Fibroblast of lung (primary cell): ENCODE results near the gene AMIGO1. TPM values are rescaled to one million over a fixed set of nuclear protein-coding genes. Genes with fewer than 3 reads are reported as not detected.

ENCODE experiments used
- DNase-seq, 2 donors: peaks; one replicate each; pipeline versions ENCODE4 v3.0.0 to v3.0.0-alpha.2; 2010; ENCODE audit warnings: low read depth in 2 of 2
- H2AFZ ChIP-seq: 2 replicates; pipeline ENCODE4 v1.5.1; 2012; ENCODE audit warnings: low read length, control low read depth, inconsistent platforms
- H3K27ac ChIP-seq: 2 replicates; pipeline ENCODE4 v1.5.1; 2011; ENCODE audit warnings: low read length, control low read depth; ENCODE audit not compliant: insufficient read depth
- H3K27me3 ChIP-seq: 2 replicates; pipeline ENCODE4 v1.5.1; 2011; ENCODE audit warnings: mild to moderate bottlenecking, low read length; ENCODE audit not compliant: control insufficient read depth, insufficient read depth
- H3K36me3 ChIP-seq: 2 replicates; pipeline ENCODE4 v1.5.1; 2011; ENCODE audit warnings: low read length; ENCODE audit not compliant: control insufficient read depth, insufficient read depth
- H3K4me1 ChIP-seq: 2 replicates; pipeline ENCODE4 v1.5.1; 2011; ENCODE audit warnings: low read length; ENCODE audit not compliant: control insufficient read depth, insufficient read depth; ENCODE audit errors: extremely low read depth
- H3K4me2 ChIP-seq: 2 replicates; pipeline ENCODE4 v1.5.1; 2011; ENCODE audit warnings: low read length, control low read depth; ENCODE audit not compliant: insufficient read depth; ENCODE audit errors: extremely low read depth
- H3K4me3 ChIP-seq, 4 experiments: fragments of 200-600 bp in 1 of 4; sonication (generic) in 1 of 4; replicated peaks in 1 of 4; 2 replicates each; pipeline ENCODE4 v1.5.1; 2011 to 2016; ENCODE audit warnings: low read length in 4 of 4, low read depth in 3 of 4, mild to moderate bottlenecking in 3 of 4, control low read depth in 2 of 4, inconsistent platforms in 1 of 4, mixed read lengths in 1 of 4; ENCODE audit not compliant: insufficient read depth in 1 of 4; ENCODE audit errors: control extremely low read depth in 1 of 4
- H3K79me2 ChIP-seq: 2 replicates; pipeline ENCODE4 v1.5.1; 2012; ENCODE audit warnings: mild to moderate bottlenecking, low read length, inconsistent platforms; ENCODE audit not compliant: control insufficient read depth, insufficient read depth
- H3K9ac ChIP-seq: 2 replicates; pipeline ENCODE4 v1.5.1; 2011; ENCODE audit warnings: mild to moderate bottlenecking, low read length, control low read depth; ENCODE audit not compliant: insufficient read depth
- H3K9me3 ChIP-seq: 2 replicates; pipeline ENCODE4 v1.5.1; 2012; ENCODE audit warnings: low read depth, low read length; ENCODE audit not compliant: control insufficient read depth, insufficient read depth
- H4K20me1 ChIP-seq: 2 replicates; pipeline ENCODE4 v1.5.1; 2011; ENCODE audit warnings: low read length; ENCODE audit not compliant: control insufficient read depth, insufficient read depth; ENCODE audit errors: extremely low read depth
- EZH2 ChIP-seq: IDR thresholded peaks from 2 replicates; pipeline ENCODE4 v1.5.1; 2012; ENCODE audit warnings: low read length, control low read depth, mild to moderate bottlenecking; ENCODE audit errors: missing control alignments
- polyA plus RNA-seq, 2 donors: library from polyadenylated mRNA; depleted of rRNA in 1 of 2; stranded (reverse) in 1 of 2; unstranded in 1 of 2; fragments of >200 nt; gene quantifications; 2 replicates each; pipeline ENCODE4 v1.2.1, GENCODE V29; 2011 to 2012; ENCODE audit warnings: missing spikeins in 1 of 2
- total RNA-seq: library from RNA; depleted of rRNA; stranded (reverse); fragments of >200 nt; gene quantifications from 2 replicates; pipeline ENCODE4 v1.2.1, GENCODE V29; 2014
- TF ChIP-seq, protein P1 (sequence below), 2 donors: IDR thresholded peaks in 1 of 2; conservative IDR thresholded peaks in 1 of 2; 1 replicate in 1 of 2; 2 replicates in 1 of 2; pipeline ENCODE4 v1.5.1; 2011 to 2012; ENCODE audit warnings: low read length in 2 of 2, control low read depth in 1 of 2, inconsistent platforms in 1 of 2, low read depth in 1 of 2, mild to moderate bottlenecking in 1 of 2

AMIGO1 gene
- total and polyA plus RNA-seq, 2 donors (not counting 1 experiment from before 2014, with no cell fraction given): 0.57 to 2.5 TPM

DNA sequence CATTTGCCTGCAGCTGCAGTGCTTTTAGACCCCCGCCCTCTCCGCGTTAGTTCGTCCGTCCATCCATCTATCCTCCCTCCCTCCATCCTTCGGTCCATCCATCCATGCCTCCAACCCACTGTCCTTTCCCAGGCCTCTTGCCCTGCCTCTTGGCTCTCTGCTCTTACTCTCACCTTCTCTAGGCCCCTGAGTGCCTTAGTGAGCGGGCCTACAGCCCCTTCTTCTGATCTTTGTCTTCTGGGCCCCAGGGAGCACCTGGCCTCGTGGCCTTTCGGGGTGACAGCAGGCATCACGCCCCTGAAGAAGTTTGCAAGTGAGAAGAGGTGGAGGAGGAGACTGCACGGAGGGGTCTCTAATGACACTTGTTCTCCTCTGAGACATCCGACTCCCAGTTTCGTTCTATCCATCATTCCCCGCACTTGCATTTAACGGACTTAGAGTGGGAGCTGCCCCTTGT lies 25.0 kb downstream of the AMIGO1 start:
- Histone ChIP-seq H3K79me2 (no peaks in the 10 kb centered on the region), H3K4me2 (peak overlapping the region; percentile 78), H3K27ac (peak overlapping the region; percentile 75), H3K4me1 (peaks cover 6% of the 10 kb centered on the region), H3K9me3 (no peaks in the 10 kb centered on the region), H3K27me3 (peaks cover 4% of the 10 kb centered on the region), H3K4me3 (peak overlapping the region; percentile 46 to 81 (median 69)), H2AFZ (peak overlapping the region; percentile 64), H3K9ac (no peak overlapping the region), H3K36me3 (peaks cover 4% of the 10 kb centered on the region), H4K20me1 (no peaks in the 10 kb centered on the region)
- DNase-seq: no peak
- TF ChIP-seq, protein P1, sequence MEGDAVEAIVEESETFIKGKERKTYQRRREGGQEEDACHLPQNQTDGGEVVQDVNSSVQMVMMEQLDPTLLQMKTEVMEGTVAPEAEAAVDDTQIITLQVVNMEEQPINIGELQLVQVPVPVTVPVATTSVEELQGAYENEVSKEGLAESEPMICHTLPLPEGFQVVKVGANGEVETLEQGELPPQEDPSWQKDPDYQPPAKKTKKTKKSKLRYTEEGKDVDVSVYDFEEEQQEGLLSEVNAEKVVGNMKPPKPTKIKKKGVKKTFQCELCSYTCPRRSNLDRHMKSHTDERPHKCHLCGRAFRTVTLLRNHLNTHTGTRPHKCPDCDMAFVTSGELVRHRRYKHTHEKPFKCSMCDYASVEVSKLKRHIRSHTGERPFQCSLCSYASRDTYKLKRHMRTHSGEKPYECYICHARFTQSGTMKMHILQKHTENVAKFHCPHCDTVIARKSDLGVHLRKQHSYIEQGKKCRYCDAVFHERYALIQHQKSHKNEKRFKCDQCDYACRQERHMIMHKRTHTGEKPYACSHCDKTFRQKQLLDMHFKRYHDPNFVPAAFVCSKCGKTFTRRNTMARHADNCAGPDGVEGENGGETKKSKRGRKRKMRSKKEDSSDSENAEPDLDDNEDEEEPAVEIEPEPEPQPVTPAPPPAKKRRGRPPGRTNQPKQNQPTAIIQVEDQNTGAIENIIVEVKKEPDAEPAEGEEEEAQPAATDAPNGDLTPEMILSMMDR (conservative IDR thresholded peaks at IDR 0.05 in 1 of 2, IDR thresholded peaks at IDR 0.05 in 1 of 2; ENCODE audit: low read depth in 1 of 2, low read length in 2 of 2): no peak
- no peak for TF ChIP-seq EZH2

DNA sequence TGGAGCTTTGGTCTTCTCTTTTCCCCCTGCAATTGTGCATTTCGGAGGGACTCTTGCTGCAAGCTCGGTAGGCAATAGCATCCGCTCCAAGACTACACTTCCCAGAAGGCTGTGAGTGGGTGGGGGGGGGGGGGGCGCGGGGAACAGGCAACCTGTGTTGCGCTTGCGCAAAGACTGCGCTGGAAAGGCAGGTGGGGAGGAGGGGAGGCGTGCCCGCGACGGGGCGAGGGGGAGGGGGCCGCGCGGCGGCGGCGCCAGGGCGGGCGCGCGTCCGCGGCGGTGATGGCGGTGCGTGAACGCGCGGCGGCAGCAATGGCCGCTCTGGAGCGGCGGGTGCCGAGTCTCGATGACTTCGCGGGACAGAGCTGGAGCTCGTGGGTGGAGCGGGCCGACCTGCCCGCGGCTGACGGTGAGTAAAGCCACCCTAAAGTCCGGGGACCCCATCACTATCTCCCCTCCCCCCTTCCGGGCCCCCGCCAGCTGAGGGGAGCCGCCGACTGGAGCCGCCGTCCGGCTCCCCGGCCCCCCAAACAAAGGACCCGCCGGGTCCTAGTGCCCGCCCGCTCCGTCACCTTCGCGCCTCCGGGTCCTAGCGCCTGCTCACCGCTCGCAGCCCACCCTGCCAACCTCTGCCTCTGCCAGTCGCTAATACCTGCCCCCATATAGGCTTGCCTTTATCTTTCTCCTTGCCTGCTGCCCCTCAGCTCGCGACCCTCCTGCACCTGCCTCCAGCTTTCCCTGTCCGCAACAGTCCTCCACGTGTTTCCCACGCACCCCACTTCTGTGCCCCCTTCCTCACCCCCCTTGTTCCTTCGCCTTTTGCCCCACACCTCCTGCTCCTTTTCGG lies 25.6 kb downstream of the AMIGO1 start, which contains the start of gene ATXN7L2:
Gene ATXN7L2, plus strand, starts transcription at position 234 of the 847 bp plus-strand sequence. Its CDS starts 49 bp downstream, at position 283.
- peak within 1 kb of the TSS; percentile 99 for H3K4me2 ChIP-seq
- H3K27me3 ChIP-seq: peaks cover 4% of the 10 kb centered on the region
- H3K27ac ChIP-seq: peak within 1 kb of the TSS; percentile 75
- peak; percentile 81 to 92 for DNase-seq
- no peaks in the 10 kb centered on the region for H4K20me1 ChIP-seq
- TF ChIP-seq, protein P1 (conservative IDR thresholded peaks at IDR 0.05 in 1 of 2, IDR thresholded peaks at IDR 0.05 in 1 of 2; ENCODE audit: low read depth in 1 of 2, low read length in 2 of 2): no peak
- no peak for TF ChIP-seq EZH2
- H3K9me3 ChIP-seq: no peaks in the 10 kb centered on the region
- H3K9ac ChIP-seq: peak within 1 kb of the TSS; percentile 87
- peaks cover 3% of the 10 kb centered on the region for H3K36me3 ChIP-seq
- peak within 1 kb of the TSS; percentile 96 for H2AFZ ChIP-seq
- peak within 1 kb of the TSS; percentile 67 to 81 (median 76) for H3K4me3 ChIP-seq
- no peaks in the 10 kb centered on the region for H3K79me2 ChIP-seq
- H3K4me1 ChIP-seq: peaks cover 6% of the 10 kb centered on the region
